Peyer's patch (tissue), 4 donors: ENCODE results near the gene SYNPO.

Experiments used
- CTCF ChIP-seq, 6 experiments: fragments of 450-650 bp in 4 of 6; fragments of 200-600 bp in 2 of 6; sonication (generic) in 1 of 6; IDR thresholded peaks; one replicate each; pipeline ENCODE4 v1.5.1; 2017 to 2019; ENCODE audit warnings: antibody characterized with exemption in 6 of 6, mild to moderate bottlenecking in 3 of 6, moderate library complexity in 1 of 6
- POLR2A ChIP-seq, 2 donors: fragments of 450-650 bp; IDR thresholded peaks; one replicate each; pipeline ENCODE4 v1.5.1; 2017; ENCODE audit warnings: antibody characterized with exemption in 2 of 2, mild to moderate bottlenecking in 2 of 2, moderate library complexity in 2 of 2

DNA sequence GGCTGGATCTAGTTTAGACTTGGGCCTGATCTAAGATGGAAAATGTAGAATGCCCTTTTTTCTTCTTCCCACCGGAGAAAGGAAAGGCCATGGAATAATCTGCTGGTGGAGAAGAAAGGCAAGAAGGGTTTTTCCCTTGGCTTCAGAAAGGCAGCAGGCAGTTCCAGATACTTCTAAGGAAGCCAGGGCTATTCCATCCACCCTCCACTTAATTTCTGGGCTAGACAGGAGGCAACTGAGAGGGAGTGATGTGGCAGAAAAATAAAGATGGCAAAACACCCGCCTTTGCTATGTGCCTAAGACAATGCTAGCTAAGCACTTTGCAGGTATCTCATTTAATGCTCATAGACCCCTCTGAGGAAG lies 30.5 kb downstream of the SYNPO start:
- TF ChIP-seq CTCF (IDR thresholded peaks at IDR 0.05) (no peak), POLR2A (IDR thresholded peaks at IDR 0.05) (no peak)
